Heart left ventricle (tissue), 16 donors: ENCODE measurements around the gene GAS7. TPM values are rescaled to one million over a fixed set of nuclear protein-coding genes. Genes with fewer than 3 reads are reported as not detected.
A peak's percentile ranks its signal among the peaks of the same experiment; 100 is the strongest.
"Not testable (repeated sequence)": the region's sequence is repeated elsewhere in the genome, so short reads cannot be mapped to it uniquely, and the experiment has no call there.

ENCODE experiments used
- ATAC-seq, 4 donors: fragments of 200-7000 bp; cut with Tn5 transposase; one replicate each; pipeline ENCODE4 v1.9.1; 2020 to 2022; ENCODE audit warnings: moderate library complexity in 4 of 4, mild to moderate bottlenecking in 3 of 4, moderate number of reproducible peaks in 1 of 4
- DNase-seq, 5 donors: peaks; one replicate each; pipeline ENCODE4 v3.0.0-alpha.2; 2020
- H3K27ac ChIP-seq, 12 donors: fragments of 200-600 bp; sonication (generic) in 4 of 12; one replicate each; pipeline versions ENCODE4 v1.5.0 to v1.8.0; 2016 to 2022; ENCODE audit warnings: mild to moderate bottlenecking in 2 of 12
- H3K27me3 ChIP-seq, 9 donors: fragments of 200-600 bp; sonication (generic) in 2 of 9; one replicate each; pipeline versions ENCODE4 v1.5.1 to v1.8.0; 2016 to 2022; ENCODE audit warnings: mild to moderate bottlenecking in 3 of 9
- H3K36me3 ChIP-seq, 9 donors: fragments of 200-600 bp; sonication (generic) in 2 of 9; one replicate each; pipeline versions ENCODE4 v1.5.0 to v1.8.0; 2018 to 2022; ENCODE audit warnings: mild to moderate bottlenecking in 2 of 9
- H3K4me1 ChIP-seq, 12 donors: fragments of 200-600 bp; sonication (generic) in 4 of 12; one replicate each; pipeline versions ENCODE4 v1.5.0 to v1.8.0; 2016 to 2022; ENCODE audit warnings: mild to moderate bottlenecking in 3 of 12
- H3K4me3 ChIP-seq, 12 donors: fragments of 200-600 bp; sonication (generic) in 4 of 12; one replicate each; pipeline versions ENCODE4 v1.5.0 to v1.8.0; 2017 to 2022; ENCODE audit warnings: mild to moderate bottlenecking in 9 of 12, moderate library complexity in 4 of 12
- H3K9me3 ChIP-seq, 12 donors: fragments of 200-600 bp; sonication (generic) in 4 of 12; one replicate each; pipeline versions ENCODE4 v1.5.0 to v1.8.0; 2016 to 2022; ENCODE audit warnings: mild to moderate bottlenecking in 1 of 12
- CTCF ChIP-seq, 12 donors: fragments of 200-600 bp; sonication (generic) in 4 of 12; IDR thresholded peaks; one replicate each; pipeline versions ENCODE4 v1.5.0 to v1.8.0; 2018 to 2022; ENCODE audit warnings: antibody characterized with exemption in 12 of 12, mild to moderate bottlenecking in 5 of 12
- POLR2A ChIP-seq, 2 donors: fragments of 450-650 bp; IDR thresholded peaks; one replicate each; pipeline ENCODE4 v1.6.1; 2017; ENCODE audit warnings: antibody characterized with exemption in 2 of 2, mild to moderate bottlenecking in 2 of 2, moderate library complexity in 2 of 2
- WGBS, 4 donors: extraction: QIAGEN DNeasy Blood & Tissue Kit in 2 of 4; methylation state at CpG; one replicate each; pipeline versions ENCODE4 v1.1.5 to v1.1.7; 2013 to 2018; 5-methylcytosine and 5-hydroxymethylcytosine counted together
- intact Hi-C, 10 donors: fragments of 100-400 bp; cut with DNase I; formaldehyde crosslinking; loops; one replicate each; pipeline versions ENCODE4 v1.11.1 to v1.14.2; 2022
- polyA plus RNA-seq, 2 donors: library from polyadenylated mRNA; stranded (reverse); fragments of 200-250 nt; gene quantifications; one replicate each; pipeline ENCODE4 v1.2.3, GENCODE V29; 2013
- total RNA-seq, 9 donors: library from RNA; depleted of rRNA in 2 of 9; stranded (reverse); fragments of >200 nt in 2 of 9; fragmentation: NEBNext Ultra II Directional in 3 of 9; extraction: Animal tissue kit (Norgen Biotek cat#: 25700) in 3 of 9; gene quantifications; one replicate each; pipeline versions ENCODE4 v1.1.0 to v1.2.4, GENCODE V29; 2016 to 2023
- donor health status: ischemic (EF 13 %, LVEDD 7.1; RV severe dilation, severe dysfunction).
- donor health status: healthy with polysubstance abuse.
- donor health status: DM: no; HTN: yes; CAD: no.
- donor health status: DM: no; HTN: no; CAD: no.
- donor health status: ischemic (EF 25% LVEDD 6.9; RV normal size, moderate dysfunction).
- donor health status: ischemic (EF 25% LVEDD 5.7; RV mildly dilated, moderate dysfunction).
- donor health status: healthy.
- donor health status: DM: yes; HTN: yes; CAD: no.
- donor health status: ischemic (EF 35%, LVEDD 5.7; RV mildly dilated, moderate dysfunction).
- donor health status: nonischemic (EF 11% LVEDD 7.7; RV severe dilation, severe dysfunction).
- donor health status: DM: yes; HTN: yes; CAD: no.
- donor health status: PGD.
- donor health status: ischemic (EF 29% LVEDD 5.4; RV normal size, mild dysfunction).
- donor health status: nonischemic (EF 23%, LVEDD 6.1; RV moderate dilation, normal function).

The GAS7 gene
- total and polyA plus RNA-seq, 11 donors, result 19.4 to 86.5 (median 65.1) TPM

- Histone ChIP-seq H3K27ac (peak overlapping the region in 8 of 12 donors; percentile 20 to 71 (median 62)), H3K36me3 (no peaks in the 10 kb centered on the region), H3K27me3 (no peaks in the 10 kb centered on the region), H3K4me1 (peaks cover 0 to 57% (median 25%) of the 10 kb centered on the region in 12 donors), H3K9me3 (no peaks in the 10 kb centered on the region), H3K4me3 (peak overlapping the region in 3 of 12 donors; percentile 3 to 26 (median 4))
- peak in 3 of 4 donors; percentile 10 to 44 (median 43) for ATAC-seq
- intact Hi-C loops, result no loop called here
- 73 to 79% (median 77%) methylated on average over 16 of the region's 16 CpGs for WGBS, 4 donors
- TF ChIP-seq CTCF (IDR thresholded peaks at IDR 0.05) (no peak), POLR2A (IDR thresholded peaks at IDR 0.05) (no peak)
- DNase-seq, result peak in 2 of 5 donors; percentile 53 to 58
Measured at GRCh38 chr17:10058921-10059683, 139.3 kb downstream of the GAS7 start.

- ATAC-seq, intact Hi-C loops: not testable (repeated sequence)
- H3K4me1 ChIP-seq, result peaks cover 0 to 52% (median 25%) of the 10 kb centered on the region in 12 donors
Measured at GRCh38 chr17:10057466-10057865, 140.9 kb downstream of the GAS7 start.

GRCh38 chr17:10055262-10055975 is 143.0 kb downstream of the GAS7 start:
- no peak overlapping the region for H3K4me3 ChIP-seq
- intact Hi-C loops, result no loop called here
- DNase-seq (no peak), ATAC-seq (no peak)
- no peaks in the 10 kb centered on the region for H3K36me3 ChIP-seq
- TF ChIP-seq CTCF (IDR thresholded peaks at IDR 0.05), result no peak
- no peak for TF ChIP-seq POLR2A (IDR thresholded peaks at IDR 0.05)
- no peaks in the 10 kb centered on the region for H3K9me3 ChIP-seq
- WGBS, 4 donors, result 72 to 83% (median 76%) methylated on average over 13 of the region's 13 CpGs
- H3K27ac ChIP-seq, result peak overlapping the region in 6 of 12 donors; percentile 1 to 76 (median 54)
- no peaks in the 10 kb centered on the region for H3K27me3 ChIP-seq
- H3K4me1 ChIP-seq, result peaks cover 0 to 47% (median 18%) of the 10 kb centered on the region in 12 donors

More at GRCh38 chr17:10057466-10057865, 140.9 kb downstream of the GAS7 start:
- not testable (repeated sequence) for DNase-seq, H3K36me3 ChIP-seq, H3K4me3 ChIP-seq, H3K9me3 ChIP-seq, H3K27me3 ChIP-seq
- H3K27ac ChIP-seq, result peak overlapping the region in 1 of 12 donors; percentile 16
- WGBS, 4 donors, result 90 to 93% (median 92%) methylated on average over 16 to 25 of the region's 25 CpGs

GRCh38 chr17:10053782-10054540 is 144.4 kb downstream of the GAS7 start:
- no peaks in the 10 kb centered on the region for H3K36me3 ChIP-seq
- H3K27ac ChIP-seq, result peak overlapping the region in 10 of 12 donors; percentile 13 to 76 (median 54)
- TF ChIP-seq POLR2A (IDR thresholded peaks at IDR 0.05) (no peak), CTCF (IDR thresholded peaks at IDR 0.05) (no peak)
- 62 to 81% (median 70%) methylated on average over 12 of the region's 12 CpGs for WGBS, 4 donors
- H3K27me3 ChIP-seq, result no peaks in the 10 kb centered on the region
- peaks cover 0 to 38% (median 9%) of the 10 kb centered on the region in 12 donors for H3K4me1 ChIP-seq
- H3K9me3 ChIP-seq, result no peaks in the 10 kb centered on the region
- peak in 1 of 5 donors; percentile 51 for DNase-seq
- intact Hi-C loops, result no loop called here
- H3K4me3 ChIP-seq, result no peak overlapping the region
- peak in 1 of 4 donors; percentile 13 for ATAC-seq
